Fibroblast of upper back skin (primary cell): ENCODE data around the gene ARHGAP25.

Source experiments
- DNase-seq: peaks from one replicate; pipeline ENCODE4 v3.0.0-alpha.2; 2013

Gene ARHGAP25

DNA sequence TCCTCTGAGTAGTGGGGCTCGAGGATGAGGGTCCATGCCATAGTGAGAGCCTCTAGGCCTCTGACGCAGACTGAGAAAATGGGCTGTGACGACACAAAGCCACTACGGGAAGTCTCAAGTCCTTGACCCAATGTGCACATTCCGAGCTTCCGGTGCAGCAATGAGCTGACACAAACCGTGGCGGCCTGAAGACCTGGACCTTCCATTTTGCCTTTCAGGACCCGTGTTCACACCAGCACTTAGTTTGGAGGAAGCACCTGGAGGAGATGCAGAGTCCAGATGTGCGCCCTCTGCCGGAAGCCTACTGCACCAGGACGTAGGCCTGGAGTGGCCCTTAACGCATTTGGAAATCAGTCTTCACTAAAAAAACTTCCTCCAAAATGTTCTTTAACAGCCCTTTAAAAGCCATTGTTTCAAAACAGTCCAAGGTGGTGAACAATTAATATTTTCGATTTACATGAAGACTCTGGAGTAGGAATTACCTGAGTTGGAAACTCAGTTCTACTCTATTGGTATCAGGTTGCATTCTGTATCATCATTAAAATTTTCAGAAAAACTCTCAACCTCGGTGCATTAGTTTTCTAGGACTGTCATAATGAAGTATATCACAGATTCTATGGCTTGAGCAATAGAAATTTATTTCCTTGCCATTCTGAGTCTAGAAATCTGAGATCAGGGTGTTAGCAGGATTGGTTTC, 102.7 kb downstream of the ARHGAP25 start:
- peak; percentile 32 for DNase-seq

DNA sequence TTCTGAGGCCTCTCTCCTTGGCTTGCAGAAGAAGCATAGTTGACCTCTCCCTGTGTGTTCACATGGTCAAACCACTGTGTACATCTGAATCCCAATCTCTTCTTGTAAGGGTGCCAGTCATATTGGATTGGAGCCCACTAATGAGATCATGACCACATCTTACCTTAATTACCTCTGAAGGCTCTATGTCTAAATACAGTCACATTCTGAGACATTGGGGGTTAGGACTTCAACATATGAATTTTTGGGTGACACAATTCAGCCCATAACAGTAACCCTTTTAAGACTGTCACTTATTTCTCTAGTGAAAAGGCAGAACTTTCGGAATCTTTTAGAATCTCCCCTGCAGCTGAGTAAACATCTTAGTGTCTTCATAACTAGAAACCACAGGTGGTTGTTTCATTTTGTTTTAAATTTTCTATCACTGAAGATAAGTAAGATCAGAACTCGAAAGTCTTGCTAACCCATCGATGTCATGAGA, 103.3 kb downstream of the ARHGAP25 start:
- peak; percentile 33 for DNase-seq

DNA sequence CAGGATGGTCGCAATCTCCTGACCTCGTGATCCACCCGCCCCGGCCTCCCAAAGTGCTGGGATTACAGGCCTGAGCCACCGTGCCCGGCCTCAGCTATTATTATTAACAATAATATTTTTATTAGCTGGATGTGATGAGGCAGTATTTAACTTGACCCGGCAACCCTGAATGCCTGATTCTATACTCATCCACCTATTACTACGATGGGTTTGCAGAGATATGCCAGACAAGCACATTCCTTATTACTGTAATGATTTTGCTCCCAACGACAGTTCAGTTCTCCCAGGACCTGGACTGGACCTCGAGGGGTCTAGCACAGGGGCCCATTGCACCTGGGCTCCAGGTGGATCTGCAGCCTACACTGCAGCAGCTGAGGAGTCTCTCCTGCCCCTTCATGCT, 104.0 kb downstream of the ARHGAP25 start:
- no peak for DNase-seq

DNA sequence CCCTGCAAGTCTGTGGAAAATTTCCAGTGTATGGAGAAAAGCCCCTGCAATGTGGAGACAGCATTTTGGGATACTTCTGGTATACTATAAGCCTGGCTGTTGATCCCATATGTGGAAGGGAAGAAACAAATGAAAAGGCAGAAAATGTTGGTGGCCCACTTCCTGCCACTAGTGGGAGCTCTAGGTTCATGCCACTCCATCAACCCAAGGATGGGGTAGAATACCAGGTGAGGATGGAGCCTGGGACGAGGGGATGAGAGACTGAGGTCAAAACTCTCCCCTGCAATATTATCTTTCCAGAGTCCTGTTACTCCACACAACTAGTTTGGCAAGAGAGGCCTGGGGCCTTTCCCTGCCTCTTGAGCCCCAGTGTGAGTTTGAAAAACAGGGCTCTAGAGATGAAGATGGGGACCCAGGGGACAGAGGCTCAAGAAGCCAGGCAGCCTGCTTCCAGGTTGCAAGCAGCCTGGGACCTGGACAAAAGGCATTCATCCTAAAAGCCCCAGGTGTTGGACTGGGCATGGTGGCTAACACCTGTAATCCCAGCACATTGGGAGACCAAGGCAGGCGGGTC, 104.7 kb downstream of the ARHGAP25 start:
- DNase-seq = no peak

- no peak for DNase-seq
These were observed 110.4 kb downstream of the ARHGAP25 start for GRCh38 chr2:68845043-68845442.

GRCh38 chr2:68846091-68846490, 111.5 kb downstream of the ARHGAP25 start:
- no peak for DNase-seq

- no peak for DNase-seq
These were observed 113.1 kb downstream of the ARHGAP25 start for GRCh38 chr2:68847751-68848150.

GRCh38 chr2:68849579-68850030, 115.0 kb downstream of the ARHGAP25 start:
- DNase-seq = no peak

- no peak for DNase-seq
These were observed 115.9 kb downstream of the ARHGAP25 start for GRCh38 chr2:68850524-68850923.

DNA sequence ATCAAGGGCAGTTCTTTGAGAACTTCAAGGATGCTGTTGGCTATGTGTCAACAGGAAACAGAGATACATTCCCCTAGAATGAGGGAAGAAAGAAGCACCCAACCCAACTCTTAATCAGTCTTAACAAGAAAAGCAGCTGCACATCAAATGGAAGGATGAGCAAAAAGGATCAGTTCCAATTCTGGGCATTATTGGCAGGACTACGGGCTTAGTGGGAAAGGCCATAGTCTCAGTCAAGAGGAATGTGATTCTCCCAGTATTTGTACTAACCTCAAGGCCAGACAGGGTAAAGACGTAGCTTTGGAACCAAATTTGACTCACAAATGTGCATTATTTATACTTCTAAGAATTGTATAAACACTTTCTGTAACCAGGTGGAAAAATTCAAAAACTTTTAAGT, 118.4 kb downstream of the ARHGAP25 start:
- DNase-seq = no peak

DNA sequence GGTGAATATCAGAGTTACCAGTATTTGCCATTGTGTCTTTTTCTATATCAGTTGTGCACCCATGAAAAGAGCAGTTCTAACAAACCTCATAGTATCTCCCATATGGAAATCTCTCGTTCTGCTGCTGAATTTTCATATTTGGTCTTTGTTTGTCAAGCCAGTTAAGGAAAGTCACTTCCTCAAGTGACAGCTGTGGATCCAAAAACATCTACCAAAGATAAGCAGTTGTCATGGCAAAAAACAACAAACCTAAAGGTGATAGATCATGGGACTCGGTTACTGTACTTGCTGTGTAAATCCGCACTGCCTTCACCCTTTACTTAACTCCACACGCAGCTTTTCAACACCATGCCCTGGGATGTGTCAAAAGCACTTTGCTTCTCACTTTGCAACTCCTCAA, 119.3 kb downstream of the ARHGAP25 start:
- DNase-seq = no peak

- no peak for DNase-seq
These were observed 119.9 kb downstream of the ARHGAP25 start for GRCh38 chr2:68854476-68854875.

- no peak for DNase-seq
These were observed 120.9 kb downstream of the ARHGAP25 start for GRCh38 chr2:68855550-68855949.

GRCh38 chr2:68857202-68857845, 122.7 kb downstream of the ARHGAP25 start:
- DNase-seq = no peak

GRCh38 chr2:68857855-68858456, 123.3 kb downstream of the ARHGAP25 start:
- no peak for DNase-seq

DNA sequence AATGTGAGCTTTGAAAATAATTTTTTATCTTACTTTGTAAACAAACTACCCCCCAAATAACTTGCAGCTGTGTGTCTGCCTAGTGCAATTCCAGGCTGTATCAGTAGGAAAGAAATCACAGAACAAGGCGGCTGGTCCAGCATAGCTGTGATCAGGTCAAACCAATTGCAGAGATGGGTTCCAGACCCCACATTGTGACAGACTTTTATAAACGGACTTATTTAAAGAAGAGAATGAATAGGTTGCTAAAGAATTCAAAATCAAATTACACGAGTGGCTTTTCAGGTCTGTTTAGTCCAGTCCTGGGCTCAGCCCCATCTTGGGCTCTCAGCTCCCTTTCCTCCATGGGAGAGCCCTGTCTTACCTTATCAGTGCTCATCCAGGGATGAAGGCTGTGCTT, 125.5 kb downstream of the ARHGAP25 start:
- no peak for DNase-seq

DNA sequence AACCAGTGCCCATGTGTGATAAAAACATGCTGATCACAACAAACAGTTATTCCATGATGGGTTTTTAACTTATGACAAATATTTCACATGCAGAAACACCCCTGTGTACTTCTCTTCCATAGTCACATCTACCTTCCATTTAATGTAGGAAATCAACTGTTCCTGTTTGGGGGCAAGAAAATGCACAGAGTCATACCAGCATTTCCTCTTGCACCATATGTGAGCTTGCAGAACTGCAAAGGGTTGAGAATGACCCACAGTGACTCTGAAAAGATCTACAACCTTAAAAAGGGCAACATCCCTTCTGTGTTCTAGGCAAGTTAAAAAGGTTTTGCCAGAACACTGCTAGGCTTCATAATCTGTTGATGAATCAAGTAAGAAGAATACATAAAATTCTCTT, 126.7 kb downstream of the ARHGAP25 start:
- no peak for DNase-seq

- no peak for DNase-seq
These were observed 128.3 kb downstream of the ARHGAP25 start for GRCh38 chr2:68862889-68863288.

DNA sequence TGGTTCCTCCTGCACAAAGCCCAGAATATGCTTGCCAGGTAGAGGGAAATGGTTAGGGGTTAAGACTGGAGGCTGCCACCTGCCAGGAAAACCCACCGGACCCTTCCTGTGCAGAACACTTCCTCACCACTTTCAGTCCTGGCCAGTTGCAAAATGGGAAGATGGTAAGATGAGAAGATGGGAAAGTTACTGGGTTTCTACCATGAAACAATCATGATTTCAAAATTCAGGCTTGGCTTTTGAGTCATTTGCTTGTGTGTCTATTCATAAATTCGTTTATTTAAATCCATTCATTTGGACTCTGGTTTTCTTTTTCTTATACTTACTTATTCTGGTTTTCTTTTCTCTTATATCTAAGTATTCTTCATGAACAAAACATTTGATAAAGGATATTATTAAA, 129.4 kb downstream of the ARHGAP25 start:
- DNase-seq = no peak

DNA sequence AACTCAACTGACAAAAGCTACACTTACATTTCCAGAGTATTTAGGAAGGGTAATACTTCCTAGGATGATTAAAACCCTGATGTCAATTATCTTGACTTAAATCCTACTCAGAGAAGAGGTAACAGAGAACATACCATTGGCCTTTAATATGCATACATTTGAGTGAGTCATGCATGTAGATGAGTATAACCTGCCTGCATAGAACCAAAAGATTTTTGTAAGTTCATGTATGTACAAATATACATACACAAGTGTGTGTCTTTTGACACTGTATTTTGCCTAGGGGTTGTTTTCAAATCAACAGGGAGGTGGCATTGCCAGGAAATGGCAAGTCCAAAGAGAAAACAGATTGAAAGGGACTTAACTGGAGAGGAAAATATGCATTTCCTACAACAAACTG, 130.5 kb downstream of the ARHGAP25 start:
- DNase-seq = no peak

DNA sequence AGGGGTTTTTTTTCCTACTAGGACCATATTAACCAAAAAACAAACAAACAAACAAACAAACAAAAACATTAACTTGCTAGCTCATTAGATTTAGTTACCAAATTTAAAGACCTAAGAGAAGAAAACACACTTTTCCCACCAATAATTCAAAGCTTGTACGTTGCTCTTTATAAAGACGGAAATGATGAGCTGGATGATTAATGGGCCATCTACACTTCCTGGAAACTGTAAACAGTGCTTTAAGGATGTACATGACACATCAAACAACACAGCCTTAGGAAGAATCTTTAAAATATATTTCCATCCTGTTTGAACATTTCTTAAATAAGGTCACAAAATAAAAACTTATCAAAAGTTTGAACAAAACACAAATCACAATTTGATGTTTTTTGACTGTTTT, 135.6 kb downstream of the ARHGAP25 start:
- peak; percentile 9 for DNase-seq

DNA sequence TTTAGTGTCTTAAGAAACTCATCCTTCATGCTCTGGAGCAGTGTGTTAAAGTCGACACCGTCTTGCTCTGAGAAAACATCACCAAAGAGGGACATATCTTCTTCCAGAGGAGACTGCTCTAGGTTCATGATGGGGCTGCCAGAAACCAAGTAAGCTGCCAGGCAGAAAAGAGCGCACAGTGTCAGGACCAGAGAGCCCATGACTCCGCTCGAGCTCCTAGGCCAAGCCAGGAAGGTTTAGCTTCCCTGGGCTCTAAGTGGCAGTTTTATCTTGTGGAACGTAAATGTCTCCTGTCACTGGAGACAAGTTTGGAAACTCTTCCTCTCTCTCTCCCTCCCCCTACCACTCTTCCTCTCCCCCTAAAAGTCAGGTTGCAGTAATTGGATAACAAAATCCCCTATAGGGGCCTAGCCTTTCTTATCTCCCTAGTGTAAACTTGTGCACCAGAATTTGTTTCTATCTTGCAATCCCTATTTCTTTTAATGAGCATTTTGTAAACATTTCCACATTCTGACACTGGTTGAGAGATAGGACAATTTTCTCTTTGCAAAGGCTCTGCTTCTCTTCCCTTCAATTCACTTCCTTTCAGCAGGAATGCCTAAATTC, 136.7 kb downstream of the ARHGAP25 start, which contains the start of gene BMP10:
BMP10 (minus strand) TSS at position 239 of the 606 bp plus-strand sequence; CDS start at position 200, 39 bp downstream.
- DNase-seq = no peak
